Erythroblast (primary cell): ENCODE results near the gene ZNF428.

Experiments
- DNase-seq, 2 experiments: peaks; one replicate each; lab custom pipeline; 2025; lab: John Stamatoyannopoulos, UW
- GATA1 ChIP-seq: IDR thresholded peaks from 2 replicates; pipeline ENCODE4 v1.6.1; 2011; ENCODE audit warnings: low read depth, mild to moderate bottlenecking, control low read depth, low read length, moderate library complexity
- POLR2A ChIP-seq: IDR thresholded peaks from 2 replicates; pipeline ENCODE4 v1.6.1; 2011; ENCODE audit warnings: mild to moderate bottlenecking, low read length

ZNF428 gene

DNA sequence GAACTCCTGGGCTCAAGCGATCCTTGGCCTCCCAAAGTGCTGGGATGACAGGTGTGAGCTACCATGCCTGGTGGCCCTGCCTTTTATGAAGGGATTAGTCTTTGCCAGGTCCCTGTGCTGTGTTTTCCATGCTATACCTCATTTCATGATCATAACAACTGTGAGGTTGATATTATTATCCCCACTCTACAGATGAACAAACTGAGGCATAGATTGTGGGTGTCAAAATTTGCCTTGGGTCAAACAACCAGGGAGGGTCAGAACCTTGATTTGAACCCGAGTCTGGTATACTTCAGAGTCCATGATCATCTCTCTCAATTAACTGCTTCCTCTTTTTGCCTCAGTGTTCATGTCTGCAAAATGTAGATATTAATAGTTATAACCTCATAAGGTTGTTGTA, 36.9 kb downstream of the ZNF428 start:
- no peak for DNase-seq
- no peak for TF ChIP-seq GATA1
- no peak for TF ChIP-seq POLR2A

GRCh38 chr19:43581467-43581866, 38.0 kb downstream of the ZNF428 start:
- peak in 1 of 2 experiments; percentile 41 for DNase-seq
- TF ChIP-seq POLR2A (no peak), GATA1 (no peak)

DNA sequence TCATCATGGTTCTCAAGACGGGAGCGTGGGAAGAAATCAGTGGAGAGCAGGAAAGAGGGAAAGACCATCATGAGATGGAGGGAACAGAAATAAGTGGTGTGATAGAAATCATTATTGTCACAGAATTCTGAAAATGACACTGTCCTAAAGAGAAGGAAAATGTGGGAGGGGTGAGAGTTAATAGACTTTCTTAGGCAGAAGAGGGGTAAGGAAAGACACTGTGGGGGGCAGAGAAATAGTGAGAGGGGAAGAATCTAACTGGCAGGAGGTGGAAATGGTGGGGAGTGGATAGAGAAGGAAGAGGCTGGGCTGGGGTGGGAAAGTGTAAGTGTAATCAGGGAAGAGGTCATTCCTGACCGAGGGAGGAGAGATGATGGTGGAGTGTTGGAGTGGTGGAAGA, 40.6 kb downstream of the ZNF428 start:
- DNase-seq: no peak
- no peak for TF ChIP-seq POLR2A
- no peak for TF ChIP-seq GATA1

GRCh38 chr19:43575955-43576878, 43.2 kb downstream of the ZNF428 start:
- DNase-seq: peak in 1 of 2 experiments; percentile 44
- TF ChIP-seq POLR2A: no peak
- TF ChIP-seq GATA1: no peak

DNA sequence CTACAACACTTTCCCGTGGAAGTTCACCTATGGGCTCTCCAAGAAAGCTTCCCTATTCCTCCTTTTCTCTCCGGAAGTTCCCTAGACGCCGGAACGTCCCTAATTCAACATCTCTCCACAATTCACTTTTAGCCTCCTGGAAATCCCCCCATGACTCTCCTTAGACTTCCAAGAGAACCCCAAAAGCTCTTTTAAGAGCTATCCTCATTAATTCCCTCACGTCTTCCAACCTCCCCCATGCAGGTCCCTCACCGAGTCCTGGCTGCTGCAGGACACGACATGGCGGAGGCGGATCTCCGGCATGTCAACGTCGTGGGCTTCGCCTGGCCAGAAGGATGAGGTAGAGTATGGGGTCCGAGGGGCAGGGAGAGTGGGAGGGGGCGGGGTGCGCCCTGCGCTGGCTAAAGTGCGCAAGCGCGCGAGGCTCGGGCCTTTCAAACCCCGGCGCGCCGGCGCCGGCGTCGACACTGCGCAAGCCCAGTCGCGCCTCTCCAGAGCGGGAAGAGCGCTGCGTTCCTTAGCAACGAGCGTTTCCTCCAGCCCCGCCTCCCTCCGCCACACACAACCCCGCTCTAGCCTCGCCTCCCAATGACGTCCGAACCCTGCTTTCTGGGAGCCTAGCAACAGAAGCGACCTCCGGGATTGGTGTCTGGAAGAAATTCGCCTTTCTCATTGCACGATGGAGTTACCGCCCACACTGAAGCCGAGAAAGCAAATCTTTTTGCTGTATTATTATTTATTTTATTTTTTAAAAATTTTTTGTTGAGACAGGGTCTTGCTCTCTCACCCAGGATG, 44.1 kb downstream of the ZNF428 start, which contains the start of the genes PINLYP and XRCC1:
TSS of gene PINLYP (plus strand) at position 646 of the 795 bp plus-strand sequence. CDS start 1,391 bp downstream, outside the sequence.
TSS of gene XRCC1 (minus strand) at position 372 of the 795 bp plus-strand sequence. CDS start at position 303, 69 bp downstream.
- TF ChIP-seq POLR2A (peak; percentile 58), GATA1 (no peak)

DNA sequence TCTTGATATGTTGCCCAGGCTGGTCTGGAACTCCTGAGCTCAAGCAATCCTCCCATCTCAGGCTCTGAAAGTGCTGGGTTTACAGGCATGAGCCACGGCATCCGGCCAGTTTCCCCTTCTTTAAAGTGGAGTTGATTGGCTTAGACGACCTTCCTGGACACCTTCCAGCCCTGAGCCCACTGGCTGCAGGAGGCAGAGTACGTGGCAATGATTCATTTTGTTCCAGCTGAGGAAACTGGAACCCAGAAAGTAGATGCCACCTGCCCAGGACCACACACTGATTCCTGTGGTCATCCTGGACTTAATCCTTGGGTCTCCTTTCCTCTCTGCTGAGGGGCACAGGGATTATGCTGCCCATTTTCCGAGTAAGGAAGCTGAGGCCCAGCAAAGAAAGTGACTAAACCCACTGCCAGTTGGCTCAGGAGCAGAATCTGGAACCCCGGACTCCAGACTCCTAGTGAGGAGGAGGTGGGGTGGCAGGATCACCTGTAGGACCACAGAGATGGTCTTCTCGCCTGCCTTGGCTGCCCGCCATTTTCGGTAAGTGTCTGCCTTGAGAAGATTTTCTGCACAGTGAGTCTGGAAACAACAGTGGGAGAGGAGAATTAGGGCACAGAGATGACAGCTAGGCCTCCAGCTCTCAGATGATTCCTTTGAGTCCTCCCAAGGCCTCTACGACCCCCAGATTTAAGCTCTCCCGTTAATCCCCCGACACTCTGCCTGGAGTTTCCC, 44.8 kb downstream of the ZNF428 start:
- TF ChIP-seq POLR2A (no peak), GATA1 (no peak)
- peak; percentile 38 to 55 for DNase-seq

More for the DNA sequence above, 44.1 kb downstream of the ZNF428 start, which contains the start of the genes PINLYP and XRCC1:
- DNase-seq: peak; percentile 99

DNA sequence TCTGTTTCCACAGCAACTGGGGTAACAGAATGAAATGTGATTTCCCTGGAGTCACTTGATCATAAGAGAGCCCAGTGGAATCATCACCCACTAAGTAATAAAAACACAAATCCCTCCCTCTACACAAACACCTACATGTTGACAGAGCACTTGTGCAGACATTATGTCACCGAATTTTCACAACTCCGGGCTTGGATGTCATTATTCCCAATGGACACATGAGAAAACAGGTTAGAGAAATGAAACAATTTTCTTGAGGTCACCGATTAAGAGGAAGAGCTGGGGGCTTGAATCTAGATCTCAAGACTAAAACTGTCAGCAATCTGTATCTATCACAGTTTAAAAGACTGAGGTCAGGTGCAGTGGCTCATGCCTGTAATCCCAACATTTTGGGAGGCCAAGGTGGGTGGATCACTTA, 47.2 kb downstream of the ZNF428 start:
- DNase-seq: no peak
- TF ChIP-seq GATA1 (no peak), POLR2A (no peak)

- TF ChIP-seq POLR2A: no peak
- TF ChIP-seq GATA1: no peak
- no peak for DNase-seq
Observed at GRCh38 chr19:43570174-43570791, 49.1 kb downstream of the ZNF428 start.

GRCh38 chr19:43569657-43570056, 49.8 kb downstream of the ZNF428 start:
- TF ChIP-seq POLR2A (no peak), GATA1 (no peak)
- no peak for DNase-seq

DNA sequence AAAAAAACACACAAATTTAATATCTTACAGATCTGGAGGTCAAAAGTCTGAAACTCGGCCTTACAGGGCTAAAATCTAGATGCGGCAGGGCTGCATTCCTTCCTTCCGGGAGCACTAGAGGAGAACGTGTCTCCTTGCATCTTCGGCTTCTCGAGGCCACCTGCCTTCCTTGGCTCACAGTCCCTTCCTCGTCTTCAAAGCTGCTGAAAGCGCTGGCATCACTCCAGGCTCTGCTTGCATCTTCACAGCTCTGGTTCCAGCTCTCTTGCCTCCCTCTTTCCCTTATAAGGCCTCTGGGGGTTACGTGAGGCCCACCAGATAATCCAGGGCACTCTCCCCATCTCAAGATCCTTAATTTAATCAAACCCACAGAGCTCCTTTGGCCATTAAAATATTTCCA, 54.6 kb downstream of the ZNF428 start:
- no peak for DNase-seq
- TF ChIP-seq POLR2A (no peak), GATA1 (no peak)

DNA sequence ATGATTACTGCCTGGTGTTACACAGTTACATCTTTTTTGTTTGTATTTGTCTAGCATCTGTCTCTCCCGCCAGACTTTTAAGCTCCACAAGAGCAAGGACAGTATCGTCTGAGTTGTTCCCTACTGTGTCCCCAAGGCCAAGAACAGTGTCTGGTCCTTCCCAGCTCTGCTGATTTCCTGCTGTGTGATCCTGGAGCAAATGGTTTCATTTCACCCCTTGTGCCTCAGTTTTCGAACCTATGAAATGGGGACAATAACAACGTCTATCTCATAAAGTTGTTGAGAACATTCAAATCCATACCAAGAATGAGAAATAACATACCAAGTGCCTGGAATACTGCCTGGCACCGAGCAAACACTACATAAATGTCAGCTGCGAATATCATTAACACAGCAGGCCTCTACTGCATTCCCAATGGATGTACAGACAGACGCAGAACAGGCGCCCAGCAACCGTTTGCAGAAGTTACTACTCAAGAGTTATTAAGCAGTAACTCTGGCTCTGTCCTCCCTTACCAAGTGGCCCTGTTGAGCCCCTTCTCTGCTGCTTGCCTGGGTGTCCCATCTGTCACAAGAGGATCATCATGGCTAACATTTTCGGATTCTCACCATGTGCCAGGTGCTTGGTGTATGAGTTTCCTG, 55.5 kb downstream of the ZNF428 start:
- TF ChIP-seq GATA1: no peak
- TF ChIP-seq POLR2A: no peak

GRCh38 chr19:43562698-43563241, 56.7 kb downstream of the ZNF428 start:
- DNase-seq: peak; percentile 55 to 65
- TF ChIP-seq GATA1: no peak
- peak; percentile 58 for TF ChIP-seq POLR2A

More for the DNA sequence above, 55.5 kb downstream of the ZNF428 start:
- DNase-seq: no peak
